GM19193 (cell line): ENCODE data around the gene ATP10B.

Experiments used
- POLR2A ChIP-seq: IDR thresholded peaks from 4 replicates; pipeline ENCODE4 v1.6.1; 2011; ENCODE audit not compliant: insufficient read depth, insufficient read length; ENCODE audit errors: extremely low read depth

ATP10B gene

GRCh38 chr5:160605266-160605665 is 246.7 kb downstream of the ATP10B start:
- no peak for TF ChIP-seq POLR2A

DNA sequence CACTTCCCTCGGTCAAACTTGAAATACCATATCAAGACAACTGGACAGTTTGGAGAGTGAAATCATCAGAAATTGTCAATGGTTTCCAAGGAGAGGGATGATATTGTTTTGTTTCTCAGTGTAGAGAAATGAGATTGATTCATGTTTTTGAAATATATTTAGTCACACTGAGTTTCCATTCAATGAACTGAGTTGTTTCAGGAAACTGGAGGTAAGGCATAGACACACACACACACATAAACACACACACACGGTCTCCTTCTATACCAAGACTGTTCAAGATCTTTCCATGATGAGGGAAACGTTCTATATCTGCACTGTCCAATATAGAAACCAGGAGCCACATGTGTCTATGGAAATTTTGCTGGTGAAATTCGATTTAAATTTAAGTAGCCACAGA is 247.5 kb downstream of the ATP10B start:
- TF ChIP-seq POLR2A = no peak

GRCh38 chr5:160602744-160603143 is 249.3 kb downstream of the ATP10B start:
- TF ChIP-seq POLR2A = no peak

DNA sequence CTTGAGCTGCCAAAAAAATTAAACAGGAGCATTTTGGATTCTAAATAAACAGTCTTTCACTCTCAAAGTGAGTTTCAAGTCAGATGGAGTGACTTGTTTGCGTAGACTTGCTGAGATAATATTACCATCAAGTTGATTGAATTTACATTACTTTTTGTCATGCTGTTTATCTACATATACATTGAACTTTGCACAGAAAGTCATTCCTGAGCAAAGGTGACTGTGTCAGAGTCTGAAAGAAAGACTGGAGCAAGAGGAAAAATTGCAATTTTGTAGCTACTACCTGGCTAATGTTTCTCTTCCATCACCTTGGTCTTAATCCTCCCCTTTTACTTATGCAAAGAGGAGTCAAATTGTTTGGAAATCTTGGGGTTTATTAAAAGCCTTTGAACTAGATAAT is 251.0 kb downstream of the ATP10B start:
- no peak for TF ChIP-seq POLR2A

DNA sequence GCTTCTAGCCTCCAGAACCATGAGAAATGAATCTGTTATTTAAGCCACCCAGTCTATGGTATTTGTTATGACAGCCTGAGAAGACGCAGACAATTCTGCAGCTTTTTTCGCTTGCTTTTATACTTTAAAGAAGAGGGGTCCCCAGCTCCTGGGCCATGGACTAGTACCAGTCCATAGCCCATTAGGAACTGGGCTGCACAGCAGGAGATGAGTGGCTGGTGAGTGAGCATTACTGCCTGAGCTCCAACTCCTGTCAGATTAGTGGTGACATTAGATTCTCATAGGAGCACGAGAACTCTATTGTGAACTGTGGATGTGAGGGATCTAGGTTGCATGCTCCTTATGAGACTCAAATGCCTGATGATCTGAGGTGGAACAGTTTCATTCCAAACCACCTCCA is 278.7 kb downstream of the ATP10B start:
- TF ChIP-seq POLR2A = no peak

DNA sequence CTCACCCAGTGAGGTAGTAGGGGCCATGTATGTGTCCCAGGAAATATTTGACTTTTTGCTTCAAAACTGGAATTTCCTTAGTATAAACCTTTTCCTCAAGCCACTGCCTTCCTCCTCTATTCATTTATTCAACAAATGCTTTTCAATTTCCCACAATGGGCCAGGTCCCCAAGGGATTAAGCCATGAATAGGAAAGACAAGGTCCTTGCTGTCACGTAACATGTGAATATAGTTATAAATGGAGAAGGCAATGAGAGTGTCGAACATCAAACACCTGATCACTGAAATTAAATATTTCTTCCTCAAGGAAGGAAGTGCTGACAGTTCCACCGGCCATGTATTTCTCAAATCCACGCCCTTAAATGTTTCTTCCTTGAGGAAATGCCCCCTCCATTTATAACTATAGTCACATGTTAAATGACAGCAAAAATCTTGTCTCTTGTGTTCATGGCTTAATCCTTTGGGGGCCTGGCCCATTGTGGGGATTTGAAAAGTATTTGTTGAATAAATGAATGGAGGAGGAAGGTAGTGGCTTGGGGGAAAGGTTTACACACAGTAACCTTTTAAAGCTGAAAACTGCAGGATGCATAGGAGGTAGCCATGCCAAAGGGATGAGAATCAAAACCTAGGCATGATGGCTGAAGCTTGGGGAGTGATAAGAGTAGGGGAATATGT is 284.8 kb downstream of the ATP10B start:
- no peak for TF ChIP-seq POLR2A

- TF ChIP-seq POLR2A = no peak
These were observed 286.6 kb downstream of the ATP10B start for GRCh38 chr5:160565376-160565775.

DNA sequence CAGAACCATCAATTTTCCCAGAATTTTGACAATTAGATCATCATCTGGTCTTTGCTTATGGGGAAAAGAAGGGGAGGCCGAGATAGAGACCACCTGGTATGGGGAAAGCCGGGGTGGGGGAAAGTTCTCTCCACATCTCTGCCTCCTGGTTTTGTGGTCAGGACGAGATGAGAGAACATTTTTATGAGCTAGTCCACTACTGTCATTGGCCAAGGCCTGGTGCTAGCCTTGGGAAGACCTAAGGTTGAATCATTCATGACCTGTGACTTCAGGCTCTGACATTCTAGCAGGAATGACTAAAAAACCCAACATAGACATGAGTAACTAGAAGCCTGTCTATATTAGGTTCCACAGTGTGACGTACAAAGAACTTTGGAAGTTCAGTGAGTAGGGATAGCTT is 295.2 kb downstream of the ATP10B start:
- no peak for TF ChIP-seq POLR2A

- no peak for TF ChIP-seq POLR2A
These were observed 295.9 kb downstream of the ATP10B start for GRCh38 chr5:160555971-160556631.

- no peak for TF ChIP-seq POLR2A
These were observed 296.4 kb downstream of the ATP10B start for GRCh38 chr5:160555581-160555970.

DNA sequence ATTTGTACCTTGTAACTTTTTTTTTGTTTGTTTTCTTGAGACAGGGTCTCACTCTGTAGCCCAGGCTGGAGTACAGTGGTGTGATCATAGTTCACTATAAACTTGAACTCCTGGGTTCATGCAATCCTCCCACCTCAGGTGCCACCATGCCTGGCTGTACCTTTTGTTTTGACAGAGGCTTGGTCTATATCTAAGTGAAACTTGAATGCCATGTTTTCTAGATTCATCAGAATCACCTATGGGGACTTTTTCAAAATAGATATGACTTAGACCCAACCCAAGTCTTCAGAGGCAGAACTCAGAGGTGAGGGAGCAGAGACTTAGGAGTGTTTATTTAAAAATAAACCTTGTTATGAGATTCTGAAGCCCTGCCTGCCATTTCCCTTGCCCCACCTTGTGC is 301.9 kb downstream of the ATP10B start:
- no peak for TF ChIP-seq POLR2A

DNA sequence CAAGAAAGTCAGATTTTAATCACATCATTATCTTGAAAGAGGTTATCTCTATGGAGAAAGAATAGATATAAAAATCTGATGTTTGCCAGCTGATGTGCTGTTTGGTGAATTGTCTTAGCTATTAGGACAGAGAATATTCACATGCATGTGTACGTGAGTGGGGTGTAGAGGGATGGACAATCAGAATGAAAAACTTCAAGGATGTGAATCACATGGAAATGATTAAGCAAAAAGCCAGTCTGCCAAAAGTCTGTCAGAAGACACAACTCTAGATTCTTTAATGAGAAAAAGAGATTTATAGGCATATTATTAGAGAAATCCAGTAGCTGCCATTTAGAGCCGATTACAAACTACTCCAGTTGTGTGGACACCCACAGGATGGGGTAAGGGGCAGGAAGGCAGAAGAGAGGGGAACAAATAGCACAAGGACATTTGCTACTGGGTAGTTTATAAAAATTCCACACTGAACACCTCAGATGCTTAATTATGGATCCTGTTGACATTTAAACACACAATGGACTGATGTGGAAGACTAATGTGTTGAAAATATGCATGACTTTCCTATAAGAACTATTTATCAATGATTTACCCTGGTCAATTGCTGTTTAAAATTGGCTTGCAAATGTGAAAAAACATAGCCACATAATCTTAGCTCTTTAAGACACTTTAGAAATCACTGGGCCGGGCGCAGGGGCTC is 302.9 kb downstream of the ATP10B start:
- TF ChIP-seq POLR2A = no peak

GRCh38 chr5:160547872-160548271 is 304.1 kb downstream of the ATP10B start:
- TF ChIP-seq POLR2A = no peak

- no peak for TF ChIP-seq POLR2A
These were observed 304.9 kb downstream of the ATP10B start for GRCh38 chr5:160547061-160547460.

DNA sequence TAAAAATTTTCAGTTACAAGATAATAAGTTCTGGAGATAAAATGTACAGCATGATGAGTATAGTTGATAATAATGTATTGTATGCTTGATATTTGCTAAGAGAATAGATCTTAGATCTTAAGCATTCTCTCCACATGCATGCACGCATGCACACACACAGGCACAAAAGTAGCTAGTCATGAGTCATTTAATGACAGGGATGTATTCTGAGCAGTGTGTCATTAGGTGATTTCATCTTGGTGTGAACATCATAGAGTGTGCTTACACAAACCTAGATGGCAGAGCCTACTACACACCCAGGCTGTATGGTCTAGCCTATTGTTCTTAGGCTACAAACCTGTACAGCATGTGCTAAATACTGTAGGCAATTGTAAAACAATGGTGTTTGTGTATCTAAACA is 306.2 kb downstream of the ATP10B start:
- TF ChIP-seq POLR2A = no peak

GRCh38 chr5:160543395-160543794 is 308.6 kb downstream of the ATP10B start:
- no peak for TF ChIP-seq POLR2A

GRCh38 chr5:160542840-160543239 is 309.2 kb downstream of the ATP10B start:
- TF ChIP-seq POLR2A = no peak

DNA sequence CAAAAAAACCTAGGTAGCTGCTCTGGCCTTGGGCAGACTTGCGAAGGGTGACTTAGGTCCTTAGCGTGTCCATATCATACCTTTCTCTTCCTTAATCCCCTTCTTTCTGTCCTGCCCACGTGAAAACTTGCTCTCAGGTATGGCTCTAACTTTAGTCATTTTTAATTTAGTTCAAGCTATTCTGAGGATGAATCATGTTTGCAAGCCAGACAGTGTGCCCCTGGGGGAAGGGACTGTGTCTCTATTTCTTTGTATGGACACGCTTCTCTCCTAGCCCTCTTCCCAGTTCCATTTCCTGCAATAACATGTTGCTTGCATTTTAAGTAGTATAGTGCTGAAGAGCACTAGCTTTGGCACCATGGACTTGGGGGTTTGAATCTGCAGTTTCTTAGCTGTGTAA is 309.7 kb downstream of the ATP10B start:
- TF ChIP-seq POLR2A = no peak
